Activated CD4-positive, CD25-positive, alpha-beta regulatory T cell (primary cell): ENCODE results near the gene COL6A3.
"Not testable (repeated sequence)": the region's sequence is repeated elsewhere in the genome, so short reads cannot be mapped to it uniquely, and the experiment has no call there.

Experiments
- DNase-seq, 4 experiments: peaks; one replicate each; lab custom pipeline; 2025; lab: John Stamatoyannopoulos, UW

COL6A3 gene

DNA sequence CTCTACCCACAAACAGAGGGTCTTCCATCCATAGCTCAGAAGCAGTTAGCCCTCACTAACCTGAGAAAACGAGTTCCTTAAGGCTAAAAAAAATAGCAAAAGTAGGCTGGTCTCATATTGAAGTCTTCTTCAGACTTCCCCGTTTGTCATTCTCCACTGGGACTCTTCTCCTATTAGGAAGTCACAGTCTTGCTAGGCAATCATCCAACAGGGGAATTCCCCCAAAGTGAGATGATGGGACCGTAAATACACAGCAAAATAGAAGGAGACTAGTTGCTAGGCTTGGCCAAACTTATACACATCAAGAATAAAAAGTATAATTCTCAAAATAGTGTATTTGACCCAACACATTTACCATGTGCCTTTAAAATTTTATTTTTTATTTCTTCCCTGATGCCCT, 34.3 kb downstream of the COL6A3 start:
- no peak for DNase-seq

GRCh38 chr2:237378650-237379049, 35.3 kb downstream of the COL6A3 start:
- DNase-seq = no peak

GRCh38 chr2:237374284-237375060, 39.5 kb downstream of the COL6A3 start:
- no peak for DNase-seq

DNA sequence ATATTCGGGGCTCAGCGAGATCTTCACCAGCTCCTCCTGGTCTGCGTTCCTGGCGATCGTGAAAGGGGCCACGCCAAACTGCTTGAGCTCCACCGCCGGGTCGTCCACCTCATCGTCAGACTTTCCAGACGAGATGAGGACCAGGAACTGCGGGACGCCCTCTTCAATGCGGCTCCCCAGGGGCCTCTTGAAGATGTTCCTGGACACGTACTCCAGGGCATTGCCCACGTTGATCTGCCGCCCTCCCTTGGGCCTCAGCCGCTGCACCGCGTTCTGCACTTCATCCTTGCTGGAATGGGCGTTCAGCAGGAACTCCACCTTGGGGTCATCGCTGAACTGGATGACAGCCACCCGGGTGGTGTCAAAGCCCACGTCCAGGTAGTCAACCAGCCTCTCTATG, 42.1 kb downstream of the COL6A3 start:
- no peak for DNase-seq

DNA sequence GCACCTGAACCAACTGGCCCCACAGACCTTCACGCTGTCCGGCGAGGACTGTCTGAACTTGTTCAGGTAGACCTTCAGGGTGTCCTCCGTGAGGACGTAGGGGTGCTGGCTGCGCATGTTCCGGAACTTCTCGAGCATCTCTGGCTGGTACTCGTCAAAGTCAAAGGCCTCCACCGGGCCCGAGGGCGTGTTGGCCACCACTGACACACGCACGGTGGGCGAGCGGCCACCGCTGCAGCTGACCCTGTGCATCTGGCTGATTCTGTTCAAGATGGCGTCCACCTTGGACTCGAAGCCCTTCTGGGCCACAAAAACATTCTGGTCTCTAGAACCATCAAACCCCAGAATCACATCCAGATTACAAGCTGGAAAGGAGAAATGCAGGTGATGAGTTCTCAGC, 48.3 kb downstream of the COL6A3 start:
- DNase-seq = no peak

DNA sequence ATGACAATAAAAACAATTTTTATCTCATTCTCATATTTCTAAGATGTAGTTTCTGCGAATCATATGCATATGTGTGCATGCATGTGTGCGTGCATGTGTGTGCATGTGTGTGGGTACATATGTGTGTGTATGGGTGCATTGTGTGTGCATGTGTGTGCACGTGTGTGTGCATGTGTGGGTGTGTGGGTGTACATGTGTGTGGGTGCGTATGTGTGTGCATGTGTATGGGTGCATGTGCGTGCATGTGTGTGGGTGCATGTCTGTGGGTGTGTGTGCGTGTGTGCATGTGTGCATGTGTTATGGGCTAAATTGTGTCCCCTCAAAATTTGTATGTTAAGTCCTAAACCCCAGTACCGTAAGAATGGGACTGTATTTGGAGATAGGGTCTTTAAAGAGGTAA, 49.3 kb downstream of the COL6A3 start:
- no peak for DNase-seq

DNA sequence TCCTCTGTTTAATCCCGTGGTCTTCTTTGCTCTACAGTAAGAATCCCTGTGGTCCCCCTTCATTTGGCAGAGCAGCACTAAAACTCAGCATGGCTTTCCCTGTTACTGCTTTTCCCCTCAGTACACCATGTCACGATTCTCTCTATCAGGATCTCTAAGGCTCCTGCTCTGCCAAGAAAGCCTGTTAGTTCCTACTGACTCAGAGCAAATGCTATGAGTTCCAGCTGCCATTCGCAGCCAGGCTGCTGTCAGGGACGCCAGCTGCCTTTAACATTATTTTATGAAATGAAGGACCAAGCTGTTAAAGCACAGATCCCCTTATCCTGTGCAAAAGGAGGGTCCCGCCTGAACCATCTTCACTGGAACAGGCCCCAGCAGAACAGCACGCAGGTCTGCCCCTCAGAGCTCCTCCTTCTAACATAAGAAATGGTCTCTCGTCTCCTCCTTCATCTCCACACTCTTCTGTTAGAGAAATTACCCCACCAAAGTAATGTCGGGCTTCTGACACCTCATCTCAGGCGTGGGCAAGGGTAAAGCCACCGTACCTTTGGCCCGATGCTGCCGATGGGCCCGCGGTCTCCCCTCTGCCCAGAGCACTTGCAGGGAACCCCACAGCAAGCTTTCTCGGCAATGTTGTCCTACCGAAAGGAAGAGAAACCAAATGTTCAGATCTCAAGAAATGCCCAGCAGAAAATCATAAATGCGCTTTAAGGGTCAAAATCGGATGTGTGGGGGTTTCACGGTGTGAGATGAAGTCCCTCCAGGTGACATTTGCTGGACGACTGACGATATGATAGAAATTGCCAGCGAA, 52.6 kb downstream of the COL6A3 start:
- no peak for DNase-seq

DNA sequence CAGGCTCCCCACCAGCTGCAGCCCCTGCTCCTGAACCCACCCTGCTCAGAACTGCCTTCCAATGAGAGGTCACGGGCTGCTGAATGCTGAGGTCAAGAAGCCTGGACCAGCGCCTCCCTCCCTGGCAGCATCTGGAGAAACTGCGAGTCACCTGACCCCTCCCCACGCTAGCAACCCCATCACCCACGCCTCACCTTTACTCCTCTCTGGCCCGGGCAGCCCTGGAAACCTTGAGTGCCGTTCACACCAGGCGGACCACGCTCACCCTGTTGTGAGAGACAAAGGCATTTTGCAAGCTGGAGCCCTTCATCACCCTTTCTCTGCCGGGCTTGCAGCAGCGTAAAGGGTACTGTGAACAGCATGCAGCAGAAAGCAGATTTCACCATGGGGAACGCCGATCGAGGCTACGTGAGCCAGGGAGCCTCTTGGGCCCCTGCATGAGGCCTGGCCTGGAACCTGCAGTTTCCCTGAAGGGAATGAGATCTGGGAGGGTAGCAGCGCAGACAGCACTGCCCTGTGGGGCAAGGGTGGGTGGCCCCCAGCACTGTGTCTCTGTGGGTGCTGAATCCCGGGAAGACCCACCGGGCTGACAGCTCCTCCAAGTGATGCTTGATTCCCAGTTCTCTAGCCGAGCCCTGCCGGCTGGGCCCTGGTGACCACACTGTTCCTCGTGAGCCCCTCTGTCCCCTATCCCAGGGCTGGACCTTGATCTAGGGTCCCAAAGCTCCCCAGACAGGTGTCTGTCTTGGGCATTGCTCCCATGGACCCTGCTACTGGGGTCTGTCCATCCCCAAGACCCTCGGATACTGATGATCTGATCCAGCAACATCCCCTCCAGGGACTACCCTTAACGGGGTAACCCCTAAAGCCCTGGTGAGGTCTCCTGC, 53.8 kb downstream of the COL6A3 start:
- no peak for DNase-seq

- DNase-seq = no peak
These were observed 54.5 kb downstream of the COL6A3 start for GRCh38 chr2:237359518-237359840.

- no peak for DNase-seq
These were observed 55.0 kb downstream of the COL6A3 start for GRCh38 chr2:237358721-237359517.

DNA sequence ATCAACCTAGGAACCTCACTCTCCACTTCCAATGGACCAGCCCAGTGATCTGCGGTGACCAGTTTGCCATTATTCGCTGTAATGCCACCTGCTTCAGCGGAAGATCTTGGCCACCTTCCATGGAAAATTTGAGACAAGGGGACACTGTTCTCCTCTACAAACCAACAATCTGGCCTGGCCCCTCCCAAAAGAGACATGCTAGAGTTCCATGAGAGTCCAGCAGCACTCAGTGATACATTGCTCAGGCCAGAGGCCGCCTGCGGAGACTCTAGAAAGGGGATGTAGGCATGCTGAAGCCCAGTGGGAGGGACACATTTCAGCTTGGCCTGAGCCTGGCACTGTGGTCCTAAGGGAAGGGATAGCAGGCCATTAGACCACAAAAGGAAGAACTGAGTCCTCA, 58.3 kb downstream of the COL6A3 start:
- no peak for DNase-seq

DNA sequence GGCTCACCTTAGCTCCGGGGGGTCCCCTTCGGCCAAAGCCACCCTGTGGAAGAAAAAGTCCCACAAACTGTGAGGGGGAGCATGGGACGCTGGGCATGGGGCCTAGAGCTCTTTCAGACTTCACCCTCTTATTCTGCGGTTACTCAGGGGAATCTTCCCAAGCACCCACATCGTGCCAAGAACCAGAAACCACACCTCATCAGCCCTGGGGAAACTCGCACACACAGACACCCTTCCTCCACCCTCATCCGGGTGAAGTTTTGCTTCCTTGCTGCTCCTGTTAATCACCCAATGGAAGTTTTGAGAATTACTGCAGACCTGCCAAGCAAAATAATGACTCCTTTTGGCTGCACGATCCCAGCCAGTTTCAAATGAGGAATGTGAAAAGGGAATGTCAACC, 59.1 kb downstream of the COL6A3 start:
- no peak for DNase-seq

GRCh38 chr2:237354172-237354571, 59.8 kb downstream of the COL6A3 start:
- not testable (repeated sequence) for DNase-seq

GRCh38 chr2:237353215-237353614, 60.7 kb downstream of the COL6A3 start:
- no peak for DNase-seq

DNA sequence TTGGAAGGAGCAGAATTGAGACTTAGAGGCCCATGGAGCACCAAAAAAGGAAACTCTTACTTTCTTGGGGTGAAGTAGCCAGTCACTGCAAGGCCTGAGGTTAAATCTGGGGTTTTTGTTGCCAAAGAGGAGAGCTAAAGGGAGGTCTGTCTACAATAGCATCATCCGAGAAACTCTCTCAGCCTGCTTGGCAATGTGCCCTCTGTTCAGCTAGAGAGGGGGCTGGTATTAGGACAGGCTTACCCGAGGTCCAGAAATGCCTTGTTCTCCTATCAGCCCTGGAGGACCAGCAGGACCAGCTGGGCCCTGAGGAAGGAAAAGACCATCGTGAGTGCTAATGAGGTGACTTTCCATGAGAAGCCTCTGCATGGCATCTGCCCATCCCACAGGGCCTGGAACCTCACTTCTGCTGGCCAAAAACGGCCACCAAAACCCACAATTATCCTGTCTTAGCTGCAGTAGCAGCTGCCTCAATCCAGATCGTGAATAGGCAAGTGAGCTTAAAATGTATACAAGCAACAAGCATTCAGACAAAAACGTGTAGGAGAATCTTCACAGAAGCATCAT, 61.6 kb downstream of the COL6A3 start:
- DNase-seq = no peak

DNA sequence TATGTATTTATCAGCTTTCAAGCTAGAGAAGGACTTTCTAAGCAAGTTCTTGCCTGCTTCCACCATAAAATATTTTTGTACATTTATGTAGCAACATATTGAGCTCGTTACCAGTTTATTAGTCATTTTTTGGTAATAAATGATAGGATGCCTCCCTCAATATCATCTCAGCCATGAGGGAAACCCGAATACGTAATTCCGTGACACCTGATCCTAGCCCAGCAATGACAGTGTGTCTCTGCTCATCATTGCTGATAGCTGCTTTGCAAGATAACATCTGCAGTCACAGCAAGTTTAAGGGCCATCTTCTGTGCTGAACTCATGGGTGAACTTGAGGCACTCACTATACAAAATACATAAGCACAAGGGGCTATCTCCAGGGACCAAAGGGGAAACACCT, 62.2 kb downstream of the COL6A3 start:
- no peak for DNase-seq

- no peak for DNase-seq
These were observed 62.9 kb downstream of the COL6A3 start for GRCh38 chr2:237351046-237351445.

- no peak for DNase-seq
These were observed 63.4 kb downstream of the COL6A3 start for GRCh38 chr2:237350597-237350996.

- DNase-seq = no peak
These were observed 63.9 kb downstream of the COL6A3 start for GRCh38 chr2:237350070-237350469.

DNA sequence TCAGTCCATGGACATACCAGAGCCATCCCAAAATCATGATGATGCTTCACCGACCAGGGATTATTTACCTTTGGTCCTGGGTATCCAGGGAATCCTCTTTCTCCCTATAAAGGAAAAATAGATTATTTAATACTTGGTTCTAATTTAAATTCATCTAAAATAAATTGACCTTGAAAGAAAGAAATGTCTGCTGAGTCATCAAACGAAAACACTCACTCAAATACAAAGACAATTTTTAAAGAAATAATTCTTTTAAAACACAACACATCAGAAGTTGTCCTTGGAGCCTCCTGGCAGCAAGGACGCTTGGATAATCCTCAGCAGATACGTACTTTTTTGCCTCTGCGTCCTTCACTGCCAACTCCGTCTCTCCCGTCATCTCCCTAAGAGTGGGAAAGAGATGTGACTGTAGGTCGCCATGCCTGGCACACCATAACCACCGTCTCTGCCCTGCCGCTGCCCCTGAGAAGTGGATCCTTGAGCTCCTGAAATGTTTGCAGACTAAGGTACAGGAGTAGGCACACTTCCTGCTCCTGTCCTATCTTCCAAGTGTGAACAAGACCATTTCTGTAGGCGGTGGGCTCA, 65.6 kb downstream of the COL6A3 start:
- no peak for DNase-seq
